GM19372 (cell line): ENCODE results near the gene LARGE1.

Experiments
- ATAC-seq: cut with Tn5 transposase; IDR thresholded peaks from one replicate; pipeline ENCODE4 v1.9.1; 2021; ENCODE audit warnings: mild to moderate bottlenecking, low read depth, moderate library complexity; ENCODE audit not compliant: unreplicated experiment

Gene LARGE1

DNA sequence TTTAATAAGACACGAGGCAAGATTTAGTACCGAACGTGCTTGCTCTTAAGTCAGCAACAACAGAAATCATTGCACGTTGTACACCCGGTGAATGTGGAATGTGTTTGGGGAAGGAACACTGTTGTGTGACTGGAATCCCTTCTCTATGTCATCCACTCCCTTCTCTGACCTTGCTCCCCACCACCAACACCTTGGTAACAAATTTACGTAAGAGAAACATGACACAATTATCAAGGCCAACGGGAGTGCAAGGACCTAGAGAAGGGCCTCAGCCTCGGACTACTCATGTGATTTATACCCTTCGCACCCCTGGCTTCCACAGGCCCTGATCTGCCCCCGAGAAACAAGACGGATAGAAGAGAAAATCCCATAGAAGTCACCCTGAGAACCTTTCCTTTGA, 236.2 kb downstream of the LARGE1 start:
- ATAC-seq = no peak

DNA sequence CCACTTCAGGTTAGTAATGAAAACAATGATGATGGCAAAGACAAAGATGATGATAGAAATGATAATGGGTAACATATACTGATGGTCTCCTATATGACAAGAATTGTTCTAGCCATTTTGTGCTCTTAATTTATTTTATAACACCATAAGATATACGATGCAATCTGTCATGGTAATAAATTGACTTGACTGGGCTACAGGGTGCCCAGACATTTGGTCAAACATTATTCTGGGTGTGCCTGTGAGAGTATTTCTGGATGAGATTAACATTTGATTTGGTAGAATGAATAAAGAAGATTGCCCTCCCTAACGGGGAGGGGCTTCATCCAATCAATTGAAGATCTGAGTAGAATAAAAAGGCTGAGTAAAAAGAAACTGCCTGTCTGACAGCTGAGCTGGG, 237.3 kb downstream of the LARGE1 start:
- ATAC-seq = no peak

DNA sequence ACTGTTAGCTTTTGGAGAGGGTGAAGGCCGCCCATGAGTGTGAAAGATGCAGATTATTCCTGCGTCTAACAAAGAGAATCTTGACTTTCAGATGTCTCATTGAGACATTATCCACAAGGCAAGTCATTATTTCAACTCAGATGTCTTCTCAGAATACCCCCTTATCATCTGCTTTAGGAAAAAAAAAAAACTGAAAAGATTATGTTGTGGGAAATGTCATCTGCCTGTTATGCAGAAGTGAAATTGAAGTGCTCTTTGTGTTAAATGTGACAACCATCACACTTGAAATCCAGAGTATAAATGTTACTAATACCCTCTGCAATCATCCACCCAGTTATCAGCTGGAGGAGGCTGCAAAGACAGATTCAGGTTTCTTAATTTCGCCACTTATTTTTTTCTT, 239.6 kb downstream of the LARGE1 start:
- no peak for ATAC-seq

DNA sequence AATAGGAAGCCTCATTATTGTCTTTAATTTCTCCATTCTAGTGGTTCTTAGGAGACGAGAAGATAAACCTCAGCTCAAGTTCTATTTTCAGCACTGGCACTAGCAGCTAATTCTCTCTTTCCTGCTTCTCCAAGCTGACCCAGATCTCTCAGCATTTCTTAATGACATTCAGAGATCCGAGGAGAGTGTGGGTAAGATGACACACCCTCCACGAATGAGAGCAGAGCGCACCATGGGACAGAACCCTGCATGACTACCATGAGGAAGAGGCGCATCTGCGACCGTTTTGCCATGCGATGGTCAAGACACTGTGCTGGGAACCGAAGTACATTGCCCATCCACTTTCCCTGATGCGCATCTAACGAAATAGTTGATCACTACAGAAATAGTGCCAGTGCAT, 241.8 kb downstream of the LARGE1 start:
- no peak for ATAC-seq

DNA sequence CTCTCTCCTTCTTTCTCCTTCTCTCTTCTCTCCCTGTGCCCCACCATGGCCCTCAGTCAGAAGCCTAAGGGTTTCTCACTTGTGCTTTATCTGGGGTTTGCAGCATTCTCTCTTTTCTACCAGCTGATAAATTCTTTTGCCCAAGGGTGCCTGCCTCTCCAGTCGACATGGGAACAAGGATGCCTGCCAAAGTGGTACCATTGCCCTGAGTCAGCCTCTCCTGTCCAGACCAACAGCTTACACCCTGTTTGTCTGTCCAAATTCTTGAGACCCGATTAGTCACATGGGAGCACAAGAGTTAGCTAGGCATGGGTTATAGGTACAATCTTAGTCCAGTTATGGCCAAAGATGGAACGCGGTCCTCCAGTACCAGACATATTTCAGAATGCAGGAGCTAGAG, 242.7 kb downstream of the LARGE1 start:
- ATAC-seq = no peak

DNA sequence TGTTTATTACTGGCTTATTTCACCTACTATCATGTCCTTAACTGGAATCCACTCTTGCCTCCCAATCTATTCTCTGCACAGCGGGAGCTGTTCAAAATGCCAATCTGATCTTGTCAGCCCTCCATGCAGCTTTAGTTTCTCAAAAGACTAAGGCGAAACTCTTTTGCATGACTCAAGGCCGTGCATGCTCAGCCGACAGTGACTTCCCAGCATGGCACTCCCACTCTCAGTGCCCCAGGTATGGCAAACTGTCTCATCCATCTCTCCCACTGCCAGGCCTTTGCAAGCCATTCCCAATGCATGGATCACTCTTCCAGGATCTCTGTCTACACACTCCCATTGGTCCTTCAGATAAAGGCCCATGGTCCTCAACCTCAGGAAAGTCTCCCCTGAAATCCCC, 245.9 kb downstream of the LARGE1 start:
- no peak for ATAC-seq

DNA sequence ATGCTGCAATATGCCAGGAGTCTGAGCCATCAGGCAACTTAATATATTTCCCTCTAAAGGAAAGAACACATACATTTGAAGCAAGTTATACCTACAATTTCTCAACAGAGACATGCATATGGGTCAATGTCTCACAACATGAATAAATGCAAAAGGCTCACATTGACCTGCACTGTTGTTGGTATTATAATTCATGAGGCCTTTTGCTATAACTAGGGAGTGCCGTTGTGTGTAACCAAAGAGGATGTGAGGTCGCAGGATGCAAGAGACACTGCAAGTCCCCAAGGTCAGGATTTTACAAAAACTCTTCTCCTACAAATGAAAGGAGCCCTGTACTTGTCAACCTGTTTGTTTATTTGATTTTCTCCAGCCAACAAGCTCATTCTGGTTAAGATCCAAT, 250.5 kb downstream of the LARGE1 start:
- ATAC-seq = no peak

DNA sequence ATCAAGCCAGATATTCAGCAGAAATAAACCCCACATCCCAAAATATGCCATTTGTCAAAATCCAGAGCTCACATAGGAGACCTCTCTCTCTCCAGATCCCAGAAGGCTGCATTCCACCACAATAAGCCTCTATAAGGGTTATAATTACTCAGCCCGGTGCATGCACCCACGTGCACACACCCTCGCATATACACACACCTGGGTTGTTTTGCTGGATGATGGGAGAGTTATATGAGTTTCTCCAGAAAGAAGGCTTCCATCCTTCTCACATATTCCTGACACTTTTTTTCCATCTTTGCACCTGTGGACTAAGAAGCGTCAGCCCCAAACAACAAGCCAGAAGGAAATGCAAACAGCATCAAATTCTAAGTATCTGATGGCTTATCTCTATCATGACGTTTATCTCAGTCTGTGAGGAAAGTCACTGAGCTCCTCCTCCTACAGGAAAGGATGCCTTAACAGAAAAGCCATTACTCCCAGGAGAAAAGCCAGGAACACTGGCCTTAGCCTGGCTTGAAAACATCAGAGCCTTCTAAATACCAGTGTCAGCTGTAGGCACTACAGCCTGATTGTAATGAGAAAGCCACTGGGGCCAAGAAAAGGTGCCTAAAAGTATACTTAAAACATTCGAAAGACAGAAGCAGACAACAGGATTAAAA, 253.2 kb downstream of the LARGE1 start:
- ATAC-seq = no peak

DNA sequence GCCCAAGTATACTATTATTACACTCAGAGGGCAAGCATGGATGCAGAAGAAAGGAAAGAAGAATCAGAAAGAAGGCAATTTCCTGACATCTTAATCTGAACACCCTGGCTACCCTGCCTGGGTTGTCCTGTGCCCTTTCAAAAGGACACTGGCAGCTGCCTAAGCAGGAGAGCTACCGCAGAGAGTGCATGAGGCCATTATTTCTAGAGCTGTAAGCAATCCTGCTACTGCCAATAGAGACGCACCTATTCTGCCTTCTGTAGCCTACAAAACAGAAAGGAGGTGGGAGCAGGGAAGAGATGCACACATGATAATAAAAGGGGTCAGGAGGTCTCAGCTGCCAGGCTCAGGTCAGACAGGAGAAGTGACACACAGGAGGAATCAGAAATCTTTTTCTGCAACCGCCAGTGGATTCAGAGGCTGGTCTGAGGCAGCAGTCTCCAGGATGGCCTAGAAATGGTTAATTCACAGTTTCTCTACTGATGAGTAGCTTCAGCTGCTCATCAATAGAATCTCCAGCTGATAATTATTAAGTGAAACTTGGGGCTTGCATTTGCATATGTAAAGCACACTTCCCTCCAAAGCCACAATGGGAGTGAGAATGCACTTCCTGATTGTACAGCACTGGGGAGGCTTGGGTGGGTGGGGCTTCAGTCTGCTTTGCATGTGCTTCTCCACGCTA, 253.9 kb downstream of the LARGE1 start:
- ATAC-seq = no peak

DNA sequence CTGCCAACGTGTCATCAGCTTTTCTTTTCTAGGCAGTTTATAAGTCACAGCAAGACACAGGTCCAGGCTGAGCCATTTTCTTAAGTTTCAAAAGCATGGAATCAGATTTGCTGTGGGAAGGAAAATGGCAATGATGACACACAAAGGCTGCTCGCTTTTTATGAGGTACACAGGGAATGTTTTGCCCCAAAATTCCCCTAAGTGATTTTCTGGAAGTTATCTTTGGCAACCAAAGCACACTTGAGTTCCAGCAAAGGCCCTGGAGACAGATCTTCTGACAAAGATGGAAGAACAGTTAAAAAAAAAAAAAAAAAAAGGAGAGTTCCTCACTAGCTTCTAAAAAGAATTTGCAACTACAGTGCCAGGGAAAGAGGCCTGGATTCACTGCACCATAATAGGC, 260.8 kb downstream of the LARGE1 start:
- no peak for ATAC-seq

DNA sequence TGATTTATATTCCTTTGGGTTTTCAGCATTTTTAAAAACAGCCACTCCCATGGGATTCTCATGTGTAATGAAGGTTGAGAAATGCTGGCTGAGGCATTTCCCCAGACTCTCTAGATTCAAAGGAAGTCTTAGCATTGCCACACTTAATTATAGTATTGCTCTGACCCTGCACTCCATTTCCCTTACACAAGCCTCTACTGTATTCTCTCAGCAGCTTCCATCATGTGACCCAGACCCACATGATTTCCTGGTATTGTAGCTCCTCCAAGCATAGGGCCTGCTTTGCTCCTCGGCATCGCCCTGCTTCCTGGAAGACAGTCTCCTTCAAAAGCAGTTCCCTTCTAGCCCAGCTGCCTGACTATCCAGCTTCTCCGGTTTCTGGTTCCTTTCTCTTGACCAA, 261.5 kb downstream of the LARGE1 start:
- no peak for ATAC-seq

DNA sequence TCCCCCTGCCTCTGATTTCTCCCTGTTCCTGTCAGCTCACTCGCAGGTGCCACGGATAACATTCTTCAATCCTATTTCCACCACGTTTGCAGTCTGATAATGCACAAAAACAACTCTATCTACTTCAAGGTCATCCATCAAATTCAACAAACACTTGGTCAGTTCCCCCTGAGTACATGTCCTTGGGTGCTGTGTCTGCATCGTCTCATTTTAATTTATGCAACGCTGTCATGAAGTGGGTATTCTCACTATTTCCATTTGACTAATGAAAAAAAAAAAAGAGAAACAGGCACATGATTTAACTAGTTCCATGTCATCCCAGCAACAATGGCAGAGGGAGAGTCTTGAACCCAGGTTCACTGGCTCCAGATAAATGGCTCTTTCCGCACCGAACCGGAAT, 262.6 kb downstream of the LARGE1 start:
- ATAC-seq = no peak

DNA sequence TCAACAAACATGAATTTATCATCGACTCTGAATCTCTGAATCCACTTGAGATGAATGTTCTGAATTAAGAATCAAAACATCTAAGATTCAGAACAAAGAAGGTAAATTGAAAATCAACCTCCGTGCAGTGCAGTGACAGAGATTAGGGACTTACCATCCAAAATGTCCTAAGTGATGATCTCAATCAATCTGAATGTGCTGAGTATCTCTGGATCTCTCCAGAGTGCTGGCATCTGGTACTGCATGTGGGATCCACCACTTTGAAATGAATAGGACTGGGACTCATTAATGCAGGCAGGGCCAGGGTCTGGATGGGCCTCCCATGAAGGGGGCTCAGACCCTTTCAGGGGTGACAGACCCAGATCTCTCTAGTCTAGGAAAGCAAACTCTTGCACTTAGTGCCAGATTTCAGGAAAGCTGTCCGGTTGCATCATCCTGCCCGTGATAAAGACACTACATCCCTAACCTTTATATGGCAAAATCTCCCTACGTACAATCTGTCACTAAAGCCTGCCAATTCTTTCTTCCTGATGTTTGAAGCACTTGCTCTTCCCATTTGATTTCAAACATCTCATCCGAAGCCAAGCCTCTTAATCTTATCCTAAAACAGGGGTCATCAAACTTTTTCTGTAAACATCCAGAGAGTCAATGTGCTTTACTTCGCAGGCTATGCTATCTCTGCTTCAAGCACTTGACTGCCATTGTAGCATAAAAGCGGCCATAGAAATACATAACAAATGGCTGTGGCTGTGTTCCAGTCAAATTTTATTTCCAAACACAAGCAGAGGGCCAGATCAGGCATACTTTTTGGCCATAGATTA, 263.3 kb downstream of the LARGE1 start:
- ATAC-seq = no peak

DNA sequence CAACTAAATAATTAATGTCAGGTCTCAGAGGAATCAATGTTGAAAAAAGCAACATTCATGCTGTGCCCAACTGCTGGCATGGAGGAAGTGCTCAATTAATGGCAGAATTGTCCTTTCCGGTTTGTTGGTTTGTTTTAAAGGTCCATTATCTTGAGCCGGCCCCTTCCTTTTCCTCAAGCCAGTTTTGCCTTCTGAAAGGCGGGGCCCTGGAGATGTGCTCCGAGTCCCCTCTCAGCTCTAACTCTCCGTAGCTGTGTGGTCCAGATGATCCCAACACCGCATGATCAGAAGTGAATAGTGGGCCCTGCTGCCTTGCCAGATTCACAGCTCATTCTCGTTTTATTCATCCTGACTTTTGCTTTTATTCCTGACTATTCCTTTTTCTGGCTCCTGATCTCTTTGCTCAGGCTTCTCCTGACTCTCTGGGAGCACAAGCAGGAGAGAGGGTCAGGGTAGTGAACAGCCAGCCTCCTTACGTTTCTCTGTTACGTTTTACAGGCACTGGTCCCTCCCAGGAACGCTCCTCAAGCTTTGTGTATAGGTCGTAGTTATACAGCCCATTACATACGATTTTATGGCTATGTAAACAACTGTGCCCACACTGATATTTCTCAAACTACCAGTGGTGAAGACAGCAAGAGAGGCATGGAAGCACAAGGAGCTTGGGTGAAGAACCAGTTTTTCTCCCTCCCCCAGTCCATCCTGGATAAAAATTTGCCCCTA, 265.9 kb downstream of the LARGE1 start:
- ATAC-seq = no peak

DNA sequence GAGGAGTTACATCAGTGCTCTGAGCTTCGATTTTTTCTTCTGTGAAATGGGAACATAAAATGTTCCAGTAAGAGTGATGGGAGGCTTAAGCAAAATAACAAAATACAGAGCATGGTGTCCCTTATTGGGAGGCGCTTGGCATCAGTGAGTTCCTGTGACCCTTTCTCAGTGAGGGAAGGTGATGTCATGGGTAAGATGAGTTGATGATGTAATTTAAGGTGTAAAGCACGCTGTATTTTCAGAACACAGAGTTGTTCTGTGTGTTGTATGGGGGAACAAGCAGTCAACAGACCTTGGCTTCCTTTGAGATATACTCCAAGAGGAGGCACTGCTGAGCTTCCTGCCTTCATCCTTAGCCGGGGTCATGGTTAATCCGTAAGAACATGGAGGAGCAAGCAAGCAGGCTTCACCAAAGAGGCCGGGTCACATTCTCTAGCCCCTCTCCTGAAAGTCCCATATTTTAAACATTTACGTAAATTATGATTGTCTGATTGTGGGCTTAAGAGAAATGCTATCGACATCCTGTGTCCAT, 266.7 kb downstream of the LARGE1 start:
- ATAC-seq = no peak

DNA sequence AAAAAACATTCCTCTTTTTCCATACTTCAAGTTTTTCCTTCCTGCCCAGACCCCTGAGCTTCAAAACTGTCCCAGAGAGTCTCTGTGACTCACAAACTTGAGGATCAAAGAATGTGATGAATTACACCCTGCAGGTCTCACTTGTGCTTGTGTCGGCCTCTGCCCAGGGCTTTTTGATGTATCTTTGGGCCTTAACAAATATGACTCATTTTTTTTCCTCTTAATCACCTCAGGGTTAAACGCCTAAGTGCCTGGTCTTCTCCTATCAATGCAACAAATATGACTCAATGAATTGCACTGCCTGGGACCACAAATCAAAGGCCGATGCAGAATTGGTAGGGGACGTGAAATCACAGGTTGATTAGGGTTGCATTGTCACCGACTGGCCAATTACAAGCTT, 267.7 kb downstream of the LARGE1 start:
- no peak for ATAC-seq

DNA sequence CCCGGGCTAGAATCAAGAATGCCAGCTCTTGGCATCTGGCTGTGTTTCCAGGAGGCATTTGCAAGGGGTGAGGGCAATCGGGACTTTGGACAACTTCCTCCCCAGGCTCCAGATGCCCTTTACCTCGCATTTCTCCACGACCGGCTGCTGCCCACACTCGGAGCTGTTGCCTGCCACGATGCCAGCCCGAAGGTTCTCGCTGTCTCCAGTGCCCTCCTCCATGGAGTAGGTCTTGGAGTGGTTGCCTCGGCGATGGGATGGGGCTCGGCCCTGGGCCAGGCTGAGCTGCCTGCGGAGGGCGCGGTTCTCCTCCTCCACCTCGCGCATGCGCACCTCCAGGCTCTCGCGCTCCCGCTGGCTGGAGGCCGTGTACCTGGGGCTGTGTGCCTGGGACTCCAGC, 270.0 kb downstream of the LARGE1 start:
- ATAC-seq = no peak

DNA sequence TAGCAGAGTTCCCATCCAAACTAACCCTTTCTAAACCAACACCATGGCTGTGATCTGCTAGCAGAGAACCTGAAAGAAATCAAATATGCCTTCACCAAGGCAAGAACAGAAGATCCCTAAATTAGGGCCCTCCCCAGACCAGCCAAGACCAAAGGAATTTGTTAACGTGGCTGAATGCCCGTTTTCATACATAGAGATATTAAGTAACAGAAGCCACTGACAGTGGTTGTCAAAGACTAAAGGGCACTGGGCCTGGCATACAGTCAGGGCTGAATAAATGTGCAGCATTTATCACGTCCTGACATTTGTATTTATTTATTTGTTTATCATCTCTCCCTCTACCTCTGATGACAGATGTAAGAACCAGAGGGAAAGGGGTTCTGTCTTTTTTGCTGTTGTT, 271.8 kb downstream of the LARGE1 start:
- ATAC-seq = no peak

DNA sequence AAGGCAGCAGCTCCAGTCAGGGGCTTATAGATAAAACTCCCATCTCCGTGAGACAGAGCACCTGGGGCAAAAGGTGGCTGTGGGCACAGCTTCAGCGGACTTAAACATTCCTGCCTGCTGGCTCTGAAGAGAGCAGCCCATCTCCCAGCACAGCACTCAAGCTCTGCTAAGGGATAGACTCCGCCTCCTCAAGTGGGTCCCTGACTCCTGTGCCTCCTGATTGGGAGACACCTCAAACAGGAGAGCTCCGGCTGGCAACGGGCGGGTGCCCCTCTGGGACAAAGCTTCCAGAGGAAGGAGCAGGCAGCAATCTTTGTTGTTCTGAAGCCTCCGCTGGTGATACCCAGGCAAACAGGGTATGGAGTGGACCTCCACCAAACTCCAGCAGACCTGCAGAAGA, 279.4 kb downstream of the LARGE1 start:
- ATAC-seq = no peak

DNA sequence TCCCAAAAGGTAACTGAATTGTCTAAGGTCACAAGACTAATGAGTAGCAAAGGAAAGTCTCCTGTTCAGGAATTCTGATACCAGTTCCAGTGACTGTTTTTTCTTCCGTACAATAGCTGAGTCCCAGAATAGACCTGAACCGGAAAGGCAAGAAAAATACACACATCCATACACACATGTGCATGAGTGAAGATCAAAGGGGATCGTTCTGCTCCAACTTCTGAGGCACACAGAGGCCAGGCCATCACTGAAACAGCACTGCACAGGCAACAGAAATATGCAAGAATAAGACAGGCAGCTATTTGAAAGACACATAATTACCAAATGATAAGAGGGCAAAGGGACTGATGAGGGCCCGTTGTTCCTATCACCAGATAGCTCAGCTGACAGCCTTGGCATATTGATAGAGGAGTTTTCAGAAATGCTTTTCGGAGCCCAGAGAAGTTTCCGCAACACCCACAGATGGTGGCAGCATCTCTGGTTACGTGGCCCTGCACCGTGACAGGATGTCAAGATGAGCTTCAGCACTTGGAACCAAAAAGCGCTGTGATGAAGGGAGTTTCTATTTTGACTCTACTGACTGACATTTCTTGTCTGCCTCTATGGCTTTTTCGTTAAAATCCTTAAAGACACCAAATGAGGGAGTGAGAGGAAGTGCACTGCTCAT, 280.6 kb downstream of the LARGE1 start:
- ATAC-seq = no peak
